ENCODE data around the gene PLG.

DNA sequence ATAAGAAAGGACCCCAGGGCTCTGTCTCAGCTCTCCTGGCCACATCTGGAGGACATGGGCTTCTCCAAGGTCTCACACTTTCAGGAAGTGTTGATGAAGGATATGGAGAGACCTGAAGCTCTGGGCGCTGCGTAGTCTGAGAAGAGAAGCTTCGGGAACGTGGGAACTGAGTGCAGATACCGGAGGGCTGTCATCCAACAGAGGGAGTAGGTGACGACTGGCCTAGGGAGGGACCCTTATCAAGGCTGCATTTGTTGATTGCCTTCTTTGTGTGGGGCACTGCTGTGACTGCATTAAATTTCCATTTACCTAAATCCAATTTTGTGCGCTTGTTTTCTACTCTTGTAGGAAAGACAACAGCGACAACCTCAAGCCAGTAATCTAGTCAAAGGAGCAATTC, 63.4 kb downstream of the PLG start:
- no peak for TF ChIP-seq EZH2phosphoT487 (IDR thresholded peaks at IDR 0.05; ENCODE audit: insufficient read depth, low read depth)
- no peak for TF ChIP-seq EZH2 (IDR thresholded peaks at IDR 0.05; ENCODE audit: insufficient read depth, poor library complexity, severe bottlenecking)

Measured in GM23248 (cell line).